ENCODE results near the gene NUP210L.
A peak's percentile ranks its signal among the peaks of the same experiment; 100 is the strongest.

DNA sequence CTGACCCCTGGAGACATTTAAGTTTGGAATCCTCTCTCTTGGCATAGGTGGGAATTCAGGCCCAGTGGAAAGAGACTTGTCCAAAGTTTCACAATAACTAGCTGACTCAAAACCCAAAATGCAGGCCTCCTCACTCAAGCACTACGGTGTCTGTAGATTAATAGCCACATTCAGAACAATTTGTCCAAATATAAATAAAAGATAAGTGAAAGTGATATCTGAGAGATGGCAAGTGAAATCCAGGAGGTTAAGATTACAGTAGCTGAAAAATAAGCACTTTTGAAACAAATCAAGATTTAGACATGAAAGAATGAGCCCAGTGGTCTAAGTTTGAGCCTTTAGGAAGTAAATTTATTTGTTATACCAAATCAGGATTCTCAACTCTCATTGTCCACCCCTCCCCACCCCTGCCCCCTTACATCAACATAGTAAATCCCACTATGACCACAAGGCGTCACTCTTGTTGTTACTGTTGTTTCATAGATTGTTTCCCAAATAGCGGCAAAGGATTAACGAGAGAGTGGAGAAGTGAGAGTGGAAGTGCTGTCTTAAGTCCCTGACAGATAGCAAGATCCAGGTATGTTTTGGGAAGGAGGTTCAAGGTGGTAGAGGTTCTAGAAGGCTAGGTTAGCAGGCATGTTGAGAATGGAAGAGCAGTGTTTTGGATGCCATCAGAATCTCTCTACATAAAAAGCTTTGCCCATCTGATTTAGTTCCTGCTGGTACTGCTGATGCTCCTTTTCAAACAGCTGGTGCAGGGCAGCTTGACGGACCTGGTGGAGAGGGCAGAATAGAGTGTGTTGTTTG, 44.1 kb upstream of the NUP210L start:
- TF ChIP-seq, protein P1, sequence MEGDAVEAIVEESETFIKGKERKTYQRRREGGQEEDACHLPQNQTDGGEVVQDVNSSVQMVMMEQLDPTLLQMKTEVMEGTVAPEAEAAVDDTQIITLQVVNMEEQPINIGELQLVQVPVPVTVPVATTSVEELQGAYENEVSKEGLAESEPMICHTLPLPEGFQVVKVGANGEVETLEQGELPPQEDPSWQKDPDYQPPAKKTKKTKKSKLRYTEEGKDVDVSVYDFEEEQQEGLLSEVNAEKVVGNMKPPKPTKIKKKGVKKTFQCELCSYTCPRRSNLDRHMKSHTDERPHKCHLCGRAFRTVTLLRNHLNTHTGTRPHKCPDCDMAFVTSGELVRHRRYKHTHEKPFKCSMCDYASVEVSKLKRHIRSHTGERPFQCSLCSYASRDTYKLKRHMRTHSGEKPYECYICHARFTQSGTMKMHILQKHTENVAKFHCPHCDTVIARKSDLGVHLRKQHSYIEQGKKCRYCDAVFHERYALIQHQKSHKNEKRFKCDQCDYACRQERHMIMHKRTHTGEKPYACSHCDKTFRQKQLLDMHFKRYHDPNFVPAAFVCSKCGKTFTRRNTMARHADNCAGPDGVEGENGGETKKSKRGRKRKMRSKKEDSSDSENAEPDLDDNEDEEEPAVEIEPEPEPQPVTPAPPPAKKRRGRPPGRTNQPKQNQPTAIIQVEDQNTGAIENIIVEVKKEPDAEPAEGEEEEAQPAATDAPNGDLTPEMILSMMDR (IDR thresholded peaks at IDR 0.05) = peak in 5 of 7 experiments; percentile 23 to 64 (median 39)
- TF ChIP-seq POLR2A (IDR thresholded peaks at IDR 0.05) = no peak

Data from stomach (tissue), 4 donors.